Stimulated activated CD4-positive, alpha-beta T cell treated with anti-CD3 and anti-CD28 coated beads, Interleukin-1b, Interleukin-23, amount 100 ng/mL, for 48 hours (primary cell): ENCODE measurements around the gene ZRSR2.
"Not testable (repeated sequence)": the region's sequence is repeated elsewhere in the genome, so short reads cannot be mapped to it uniquely, and the experiment has no call there.

Experiments
- DNase-seq: peaks from one replicate; pipeline ENCODE4 v3.0.0-alpha.2; 2020

Gene ZRSR2

GRCh38 chrX:15808254-15808653 lies 18.0 kb downstream of the ZRSR2 start:
- no peak for DNase-seq

GRCh38 chrX:15812192-15812938 lies 22.1 kb downstream of the ZRSR2 start:
- DNase-seq: no peak

- DNase-seq: no peak
These were observed 23.1 kb downstream of the ZRSR2 start for GRCh38 chrX:15813416-15813815.

GRCh38 chrX:15814771-15815365 lies 24.6 kb downstream of the ZRSR2 start:
- DNase-seq: no peak

GRCh38 chrX:15815779-15816437 lies 25.6 kb downstream of the ZRSR2 start:
- DNase-seq: peak; percentile 4

GRCh38 chrX:15816438-15816809 lies 26.1 kb downstream of the ZRSR2 start:
- no peak for DNase-seq

GRCh38 chrX:15816886-15817285 lies 26.6 kb downstream of the ZRSR2 start:
- peak; percentile 9 for DNase-seq

- DNase-seq: no peak
These were observed 30.1 kb downstream of the ZRSR2 start for GRCh38 chrX:15820106-15821073.

- no peak for DNase-seq
These were observed 32.6 kb downstream of the ZRSR2 start for GRCh38 chrX:15822922-15823321.

- DNase-seq: no peak
These were observed 35.7 kb downstream of the ZRSR2 start for GRCh38 chrX:15825936-15826335.

GRCh38 chrX:15829217-15829616 lies 38.9 kb downstream of the ZRSR2 start:
- no peak for DNase-seq

- not testable (repeated sequence) for DNase-seq
These were observed 41.1 kb downstream of the ZRSR2 start for GRCh38 chrX:15831347-15831746.

GRCh38 chrX:15834053-15834452 lies 43.8 kb downstream of the ZRSR2 start:
- DNase-seq: no peak

- no peak for DNase-seq
These were observed 44.7 kb downstream of the ZRSR2 start for GRCh38 chrX:15834827-15835595.

GRCh38 chrX:15838017-15838416 lies 47.7 kb downstream of the ZRSR2 start:
- DNase-seq: no peak

- DNase-seq: no peak
These were observed 51.7 kb downstream of the ZRSR2 start for GRCh38 chrX:15841853-15842516.

GRCh38 chrX:15843960-15844359 lies 53.7 kb downstream of the ZRSR2 start:
- DNase-seq: no peak

GRCh38 chrX:15848576-15848975 lies 58.3 kb downstream of the ZRSR2 start:
- DNase-seq: no peak

- no peak for DNase-seq
These were observed 59.3 kb downstream of the ZRSR2 start for GRCh38 chrX:15849555-15849954.

GRCh38 chrX:15853586-15854079 lies 63.3 kb downstream of the ZRSR2 start:
- DNase-seq: no peak

GRCh38 chrX:15854080-15854655 lies 63.9 kb downstream of the ZRSR2 start:
- DNase-seq: peak; percentile 9
